Large intestine (tissue), 3 donors: ENCODE measurements around the gene FAM193A. TPM values are rescaled to one million over a fixed set of nuclear protein-coding genes. Genes with fewer than 3 reads are reported as not detected.
A peak's percentile ranks its signal among the peaks of the same experiment; 100 is the strongest.
"Not testable (repeated sequence)": the region's sequence is repeated elsewhere in the genome, so short reads cannot be mapped to it uniquely, and the experiment has no call there.

Source experiments
- DNase-seq, 2 donors: peaks; one replicate each; pipeline versions ENCODE4 v3.0.0 to v3.0.0-alpha.2; 2013
- H3K27ac ChIP-seq: one replicate; pipeline ENCODE4 v1.5.1; 2013; ENCODE audit warnings: low read length
- H3K27me3 ChIP-seq: 2 replicates; pipeline ENCODE4 v1.6.1; 2013; ENCODE audit warnings: low read length; ENCODE audit not compliant: control insufficient read depth, insufficient read depth
- H3K36me3 ChIP-seq: 2 replicates; pipeline ENCODE4 v1.6.1; 2013; ENCODE audit warnings: low read length; ENCODE audit not compliant: control insufficient read depth, insufficient read depth
- H3K4me1 ChIP-seq: one replicate; pipeline ENCODE4 v1.6.1; 2013; ENCODE audit warnings: low read length; ENCODE audit not compliant: control insufficient read depth, insufficient read depth
- H3K4me3 ChIP-seq: one replicate; pipeline ENCODE4 v1.5.1; 2013; ENCODE audit warnings: low read length
- H3K9me3 ChIP-seq: one replicate; pipeline ENCODE4 v1.6.1; 2013; ENCODE audit warnings: mild to moderate bottlenecking, low read depth, low read length, moderate library complexity; ENCODE audit not compliant: control insufficient read depth
- WGBS: methylation state at CpG from one replicate; pipeline ENCODE4 v1.1.5; 2013; ENCODE audit warnings: low lambda C conversion rate; ENCODE audit not compliant: insufficient coverage; 5-methylcytosine and 5-hydroxymethylcytosine counted together
- polyA plus RNA-seq: library from polyadenylated mRNA; unstranded; fragments of 120-200 nt; gene quantifications from one replicate; pipeline ENCODE4 v1.2.1, GENCODE V29; 2013

FAM193A gene
- polyA plus RNA-seq, 1 donor: 20.4 TPM

- no CpG with 5 or more reads among the region's 11 CpGs for WGBS
- H3K36me3 ChIP-seq: peaks cover 60% of the 10 kb centered on the region
- H3K4me3 ChIP-seq: not testable (repeated sequence)
Observed at GRCh38 chr4:2514944-2515343, 21.5 kb upstream of the FAM193A start.

GRCh38 chr4:2515830-2516550 is 20.5 kb upstream of the FAM193A start:
- Histone ChIP-seq H3K27me3 (no peaks in the 10 kb centered on the region), H3K4me1 (no peaks in the 10 kb centered on the region), H3K36me3 (peaks cover 49% of the 10 kb centered on the region), H3K4me3 (no peak overlapping the region), H3K9me3 (no peaks in the 10 kb centered on the region), H3K27ac (no peak overlapping the region)
- no peak for DNase-seq
- WGBS: no CpG with 5 or more reads among the region's 4 CpGs

More at GRCh38 chr4:2514944-2515343, 21.5 kb upstream of the FAM193A start:
- H3K4me1 ChIP-seq, H3K9me3 ChIP-seq, H3K27ac ChIP-seq, DNase-seq, H3K27me3 ChIP-seq: not testable (repeated sequence)

GRCh38 chr4:2516635-2517034 is 19.8 kb upstream of the FAM193A start:
- no CpG with 5 or more reads among the region's 2 CpGs for WGBS
- Histone ChIP-seq H3K36me3 (peaks cover 46% of the 10 kb centered on the region), H3K27me3 (no peaks in the 10 kb centered on the region), H3K27ac (no peak overlapping the region), H3K9me3 (no peaks in the 10 kb centered on the region), H3K4me3 (no peak overlapping the region), H3K4me1 (no peaks in the 10 kb centered on the region)
- DNase-seq: no peak

- Histone ChIP-seq H3K27me3 (no peaks in the 10 kb centered on the region), H3K36me3 (no peaks in the 10 kb centered on the region), H3K4me3 (no peak overlapping the region), H3K27ac (no peak overlapping the region), H3K4me1 (no peaks in the 10 kb centered on the region), H3K9me3 (no peaks in the 10 kb centered on the region)
- DNase-seq: no peak
- no CpG with 5 or more reads among the region's 9 CpGs for WGBS
Observed at GRCh38 chr4:2526559-2526958, 9.9 kb upstream of the FAM193A start.

- Histone ChIP-seq H3K4me3 (peak overlapping the region; percentile 89), H3K4me1 (peaks cover 11% of the 10 kb centered on the region), H3K36me3 (no peaks in the 10 kb centered on the region), H3K27me3 (no peaks in the 10 kb centered on the region), H3K9me3 (peaks cover 3% of the 10 kb centered on the region), H3K27ac (peak overlapping the region; percentile 89)
- DNase-seq: peak in 1 of 2 donors; percentile 16
- no CpG with 5 or more reads among the region's 5 CpGs for WGBS
Observed at GRCh38 chr4:2534904-2535375, 1.5 kb upstream of the FAM193A start.

GRCh38 chr4:2535376-2536192 is 863 bp upstream of the FAM193A start:
- no peaks in the 10 kb centered on the region for H3K36me3 ChIP-seq
- peak overlapping the region; percentile 89 for H3K27ac ChIP-seq
- peak; percentile 16 to 61 for DNase-seq
- no CpG with 5 or more reads among the region's 77 CpGs for WGBS
- peaks cover 3% of the 10 kb centered on the region for H3K9me3 ChIP-seq
- H3K4me3 ChIP-seq: peak overlapping the region; percentile 89
- peaks cover 11% of the 10 kb centered on the region for H3K4me1 ChIP-seq
- no peaks in the 10 kb centered on the region for H3K27me3 ChIP-seq

- no peaks in the 10 kb centered on the region for H3K27me3 ChIP-seq
- no peaks in the 10 kb centered on the region for H3K36me3 ChIP-seq
- H3K27ac ChIP-seq: peak overlapping the region; percentile 83
- peak; percentile 48 to 82 for DNase-seq
- WGBS: no CpG with 5 or more reads among the region's 103 CpGs
- H3K9me3 ChIP-seq: peaks cover 3% of the 10 kb centered on the region
- peak overlapping the region; percentile 47 for H3K4me3 ChIP-seq
- peaks cover 11% of the 10 kb centered on the region for H3K4me1 ChIP-seq
Observed at GRCh38 chr4:2537011-2537830, 774 bp downstream of the FAM193A start.

GRCh38 chr4:2543580-2544191 is 7.2 kb downstream of the FAM193A start:
- not testable (repeated sequence) for H3K4me1 ChIP-seq, H3K27ac ChIP-seq, H3K36me3 ChIP-seq, H3K27me3 ChIP-seq, DNase-seq, H3K9me3 ChIP-seq, H3K4me3 ChIP-seq
- 100% methylated on average over 1 of the region's 10 CpGs for WGBS

- Histone ChIP-seq H3K4me1 (no peaks in the 10 kb centered on the region), H3K9me3 (no peaks in the 10 kb centered on the region), H3K27ac (no peak overlapping the region), H3K4me3 (no peak overlapping the region), H3K36me3 (no peaks in the 10 kb centered on the region), H3K27me3 (no peaks in the 10 kb centered on the region)
- WGBS: no CpG with 5 or more reads among the region's 7 CpGs
- DNase-seq: no peak
Observed at GRCh38 chr4:2545321-2546013, 9.0 kb downstream of the FAM193A start.
